GM15510 (cell line): ENCODE measurements around the gene HPCAL1.

ENCODE experiments used
- POLR2A ChIP-seq: IDR thresholded peaks from 3 replicates; pipeline ENCODE4 v1.6.1; 2011; ENCODE audit warnings: borderline replicate concordance; ENCODE audit not compliant: insufficient read length; ENCODE audit errors: extremely low read depth

HPCAL1 gene

GRCh38 chr2:10277293-10278028 is 25.2 kb upstream of the HPCAL1 start:
- no peak for TF ChIP-seq POLR2A

- no peak for TF ChIP-seq POLR2A
Measured at GRCh38 chr2:10278029-10278762, 24.5 kb upstream of the HPCAL1 start.

- no peak for TF ChIP-seq POLR2A
Measured at GRCh38 chr2:10278763-10279471, 23.8 kb upstream of the HPCAL1 start.

GRCh38 chr2:10279472-10279870 is 23.2 kb upstream of the HPCAL1 start:
- no peak for TF ChIP-seq POLR2A

GRCh38 chr2:10279946-10280463 is 22.7 kb upstream of the HPCAL1 start:
- TF ChIP-seq POLR2A: no peak

- TF ChIP-seq POLR2A: no peak
Measured at GRCh38 chr2:10281891-10282290, 20.8 kb upstream of the HPCAL1 start.

GRCh38 chr2:10282611-10283105 is 20.0 kb upstream of the HPCAL1 start:
- TF ChIP-seq POLR2A: no peak

GRCh38 chr2:10283106-10284062 is 19.3 kb upstream of the HPCAL1 start:
- TF ChIP-seq POLR2A: no peak

GRCh38 chr2:10284108-10284870 is 18.4 kb upstream of the HPCAL1 start:
- TF ChIP-seq POLR2A: no peak

- TF ChIP-seq POLR2A: no peak
Measured at GRCh38 chr2:10285191-10285555, 17.5 kb upstream of the HPCAL1 start.

- TF ChIP-seq POLR2A: no peak
Measured at GRCh38 chr2:10285556-10286198, 17.0 kb upstream of the HPCAL1 start.

- no peak for TF ChIP-seq POLR2A
Measured at GRCh38 chr2:10286216-10287037, 16.3 kb upstream of the HPCAL1 start.
